HG03460 (cell line): ENCODE data around the gene ZFYVE16.
A peak's percentile ranks its signal among the peaks of the same experiment; 100 is the strongest.
"Not testable (repeated sequence)": the region's sequence is repeated elsewhere in the genome, so short reads cannot be mapped to it uniquely, and the experiment has no call there.

Experiments
- ATAC-seq: cut with Tn5 transposase; IDR thresholded peaks from one replicate; pipeline ENCODE4 v1.9.1; 2021; ENCODE audit not compliant: unreplicated experiment

Gene ZFYVE16

DNA sequence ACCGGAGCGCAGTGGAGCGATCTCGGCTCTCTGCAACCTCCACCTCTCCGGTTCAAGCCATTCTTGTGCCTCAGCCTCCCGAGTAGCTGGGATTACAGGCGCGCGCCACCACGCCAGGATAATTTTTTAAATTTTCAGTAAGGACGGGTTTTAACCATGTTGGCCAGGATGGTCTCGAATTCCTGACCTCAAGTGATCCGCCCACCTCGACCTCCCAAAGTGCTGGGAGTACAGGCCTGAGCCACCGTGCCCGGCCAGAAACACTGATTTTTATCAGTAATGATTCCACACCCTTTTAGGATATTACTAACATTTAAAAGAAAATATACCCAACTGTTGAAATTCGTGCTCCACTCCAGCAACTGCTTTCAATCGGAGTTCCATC, 79.6 kb downstream of the ZFYVE16 start:
- no peak for ATAC-seq

DNA sequence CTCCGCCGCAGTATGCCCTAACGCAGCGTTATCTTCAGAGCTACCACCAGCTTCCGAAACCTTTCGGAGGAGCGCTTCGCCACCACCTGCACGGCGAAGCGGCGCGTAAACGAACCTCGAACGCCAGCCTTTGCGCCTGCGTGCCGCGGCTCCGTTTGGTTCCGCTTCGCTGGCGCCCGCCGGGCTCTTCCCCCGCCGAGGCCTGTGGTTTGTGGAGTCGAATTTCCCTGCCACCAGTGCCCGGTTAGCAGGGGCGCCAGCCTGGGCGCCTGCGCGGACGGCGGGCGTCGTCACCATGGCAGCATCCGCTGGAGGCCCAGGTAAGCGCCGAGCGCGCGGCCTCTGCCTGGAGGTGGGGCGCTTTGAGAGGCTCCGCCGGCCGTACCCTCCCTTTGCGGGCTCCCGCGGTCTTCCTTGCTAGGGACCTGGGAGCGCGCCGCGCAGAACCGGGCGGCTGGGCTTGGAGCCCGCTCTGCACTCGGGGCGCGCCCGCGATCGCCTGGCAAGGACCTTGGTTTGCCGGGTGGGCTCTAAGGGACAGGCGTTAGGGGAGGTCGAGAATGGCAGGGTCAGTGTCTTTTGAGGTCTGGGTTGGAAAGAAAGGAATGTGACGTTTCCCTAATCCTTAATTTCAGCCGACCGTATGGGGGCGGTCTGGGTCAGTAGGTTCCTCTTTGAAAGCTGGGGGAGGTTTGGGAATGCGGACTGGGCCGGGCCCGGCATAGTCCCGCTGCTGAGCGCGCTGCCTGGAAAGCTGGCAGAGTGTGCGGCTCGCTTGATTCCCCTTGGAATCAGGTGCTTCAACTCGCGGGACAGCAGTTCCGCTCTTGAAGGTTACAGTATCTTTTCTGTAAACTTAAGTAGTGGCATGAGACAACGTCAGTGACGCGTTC, 80.2 kb downstream of the ZFYVE16 start, which contains the start of gene FAM151B:
TSS of gene FAM151B (plus strand) at position 272 of the 893 bp plus-strand sequence. CDS start at position 296, 24 bp downstream.
- ATAC-seq, result peak; percentile 95

DNA sequence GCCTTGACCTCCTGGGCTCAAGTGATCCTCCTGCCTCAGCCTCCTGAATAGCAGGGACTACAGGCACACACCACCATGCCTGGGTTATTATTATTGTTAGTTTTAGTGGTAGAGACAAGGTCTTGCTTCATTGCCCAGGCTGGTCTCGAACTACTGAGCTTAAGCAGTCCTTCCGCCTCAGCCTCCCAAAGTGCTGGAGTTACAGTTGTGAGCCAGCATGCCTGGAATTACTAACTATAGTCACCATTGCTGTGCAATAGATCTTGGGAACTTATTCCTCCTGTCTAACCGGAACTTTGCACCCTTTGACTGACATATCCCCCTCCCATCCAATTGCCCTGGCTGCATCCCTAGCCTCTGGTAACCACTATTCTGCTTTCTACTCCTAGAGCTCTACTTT, 83.4 kb downstream of the ZFYVE16 start:
- no peak for ATAC-seq

DNA sequence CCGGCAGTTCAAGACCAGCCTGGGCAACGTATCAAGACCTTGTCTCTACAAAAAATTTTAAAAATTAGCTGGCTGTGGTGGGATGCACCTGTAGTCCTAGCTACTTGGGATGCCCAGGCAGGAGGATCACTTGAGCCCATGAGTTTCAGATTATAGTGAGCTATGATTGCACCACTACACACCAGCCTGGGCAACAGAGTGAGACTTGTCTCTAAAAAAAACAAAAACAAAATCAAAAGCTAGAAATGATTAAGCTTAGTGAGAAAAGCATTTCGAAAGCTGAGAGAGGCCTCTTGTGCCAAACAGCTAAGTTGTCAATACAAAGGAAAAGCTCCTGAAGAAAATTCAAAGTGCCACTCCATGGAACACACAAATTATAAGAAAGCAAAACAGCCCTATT, 84.9 kb downstream of the ZFYVE16 start:
- ATAC-seq, result no peak

DNA sequence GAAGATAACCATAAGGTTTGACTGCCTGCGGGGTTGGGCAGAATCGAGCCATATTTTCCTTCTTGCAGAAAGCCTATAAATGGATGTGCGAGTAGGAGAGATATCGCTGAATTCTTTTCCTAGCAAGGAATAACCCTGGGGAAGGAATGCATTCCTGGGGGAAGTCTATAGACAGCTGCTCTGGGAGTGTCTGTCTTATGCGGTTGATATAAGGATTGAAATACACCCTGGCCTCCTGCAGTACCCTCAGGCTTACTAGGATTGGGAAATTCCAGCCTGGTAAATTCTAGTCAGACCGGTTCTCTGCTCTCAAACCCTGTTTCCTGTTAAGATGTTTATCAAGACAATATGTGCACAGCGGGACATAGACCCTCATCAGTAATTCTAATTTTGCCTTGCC, 85.6 kb downstream of the ZFYVE16 start:
- ATAC-seq, result not testable (repeated sequence)

DNA sequence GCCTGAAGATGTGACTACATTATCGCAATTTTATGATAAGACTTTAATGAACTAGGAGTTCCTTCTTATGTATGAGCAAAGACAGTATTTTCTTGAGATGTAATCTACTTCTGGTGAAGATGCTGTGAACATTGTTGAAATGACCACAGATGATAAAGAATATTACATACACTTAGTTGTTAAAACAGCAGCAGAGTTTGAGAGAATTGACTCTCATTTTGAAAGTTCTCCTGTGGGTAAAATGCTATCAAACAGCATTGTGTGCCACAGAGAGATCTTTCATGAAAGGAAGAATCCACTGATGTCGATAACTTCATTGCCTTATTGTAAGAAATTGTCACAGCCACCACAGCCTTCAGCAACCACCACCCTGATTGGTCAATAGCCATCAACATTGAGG, 88.0 kb downstream of the ZFYVE16 start:
- no peak for ATAC-seq

DNA sequence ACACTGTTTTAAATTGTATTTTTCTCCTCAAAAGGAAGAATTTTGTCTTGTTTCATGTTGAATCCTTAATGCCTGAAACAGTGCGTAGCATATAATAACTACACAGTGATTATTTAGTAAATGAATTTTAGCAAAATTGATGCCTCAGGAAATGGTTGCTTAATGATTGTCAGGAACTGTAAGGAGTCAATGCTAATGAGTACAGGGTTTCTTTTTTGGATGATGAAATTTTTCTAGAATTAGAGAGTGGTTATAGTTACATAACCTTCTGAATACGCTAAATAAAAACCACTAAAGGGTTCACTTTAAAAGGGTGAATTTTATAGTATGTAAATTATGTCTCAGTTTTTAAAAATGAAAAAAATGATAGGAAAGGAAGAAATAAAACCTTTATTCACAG, 94.9 kb downstream of the ZFYVE16 start:
- no peak for ATAC-seq

DNA sequence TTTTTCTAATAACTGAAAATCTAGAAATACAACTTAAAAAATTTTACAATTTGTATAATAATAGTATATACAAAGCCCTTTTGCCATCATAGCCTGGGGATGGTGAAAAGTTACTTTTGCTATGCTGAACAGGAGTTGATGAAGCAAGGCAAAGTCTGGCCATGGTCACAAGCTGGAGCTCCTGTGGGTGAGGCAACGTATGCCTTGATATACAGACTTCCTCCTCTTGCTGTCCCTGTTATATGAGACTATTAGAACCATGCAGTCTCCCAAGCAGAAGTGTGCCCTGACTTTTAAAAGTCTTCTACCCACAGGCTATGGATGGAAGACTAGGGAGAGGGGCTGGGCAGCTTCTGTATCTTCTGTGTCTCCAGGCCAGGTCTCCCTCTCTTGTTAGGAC, 95.8 kb downstream of the ZFYVE16 start:
- ATAC-seq, result no peak

DNA sequence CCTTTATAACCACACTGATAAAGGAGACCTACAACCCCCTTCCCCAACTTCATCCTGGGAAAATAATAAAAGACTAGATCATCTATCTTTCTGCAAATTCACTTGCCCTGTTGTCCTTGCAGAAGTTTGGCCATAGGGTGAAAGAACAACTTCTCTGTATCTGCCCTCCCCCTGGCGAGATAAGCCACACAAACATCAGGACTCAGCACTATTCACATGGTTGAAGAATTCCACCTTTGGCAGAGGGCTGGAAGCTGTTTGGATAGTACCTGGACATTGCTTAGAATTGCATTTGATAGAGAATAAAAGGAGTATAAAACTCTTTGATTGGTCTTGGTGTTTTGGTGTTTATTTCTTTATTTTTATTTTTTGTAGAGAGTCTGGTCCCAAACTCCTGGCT, 97.0 kb downstream of the ZFYVE16 start:
- no peak for ATAC-seq

DNA sequence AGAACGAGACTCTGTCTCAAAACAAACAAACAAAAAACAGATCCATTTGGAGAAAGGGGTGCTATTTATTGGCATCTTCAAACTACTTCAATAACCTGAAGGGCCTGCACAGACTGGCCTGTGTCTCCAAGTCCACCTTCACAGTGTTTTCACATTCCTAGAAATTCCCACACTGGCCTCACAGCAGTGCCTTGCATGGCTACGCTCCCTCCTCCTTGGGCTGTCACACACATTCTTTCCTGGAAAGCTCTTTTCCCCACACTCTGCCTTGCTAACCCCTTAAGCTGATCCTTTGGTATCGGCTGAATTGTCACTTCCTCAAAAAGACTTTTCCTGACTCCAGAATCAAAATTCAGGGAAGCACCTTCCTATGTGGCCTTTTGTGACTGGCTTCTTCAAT, 99.8 kb downstream of the ZFYVE16 start:
- ATAC-seq, result no peak

DNA sequence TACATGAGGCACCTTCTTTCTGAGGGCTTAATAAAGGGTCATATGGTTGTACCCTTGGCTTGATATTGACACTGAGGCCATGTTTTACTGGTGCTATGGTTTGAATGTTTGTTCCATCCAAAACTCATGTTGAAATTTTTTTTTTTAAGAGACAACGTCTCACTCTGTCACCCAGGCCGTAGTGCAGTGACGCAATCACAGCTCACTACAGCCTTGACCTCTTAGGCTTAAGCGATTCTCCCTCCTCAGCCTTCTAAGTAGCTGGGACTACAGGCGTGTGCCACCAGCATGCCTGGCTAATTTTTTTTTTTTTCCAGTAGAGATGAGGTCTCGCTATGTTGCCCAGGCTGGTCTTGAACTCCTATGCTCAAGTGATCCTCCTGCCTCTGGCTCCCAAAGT, 101.0 kb downstream of the ZFYVE16 start:
- ATAC-seq, result no peak

DNA sequence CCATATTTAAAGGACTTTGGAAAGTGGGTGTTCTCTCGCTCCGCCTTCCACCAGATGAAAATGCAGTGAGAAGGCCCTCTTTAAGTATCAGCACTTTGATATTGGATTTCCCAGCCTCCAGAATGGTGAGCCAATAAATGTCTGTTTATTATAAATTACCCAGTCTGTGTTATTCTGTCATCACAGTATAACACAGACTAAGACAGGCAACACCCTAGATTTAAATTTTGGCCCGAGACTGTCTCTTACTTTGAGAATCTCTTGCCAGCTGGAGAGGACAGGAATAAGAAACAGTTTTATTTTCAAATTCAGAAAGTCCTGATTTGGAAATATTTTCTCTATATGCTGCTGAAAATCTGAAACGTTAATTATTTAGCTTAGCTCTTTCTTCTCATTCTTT, 101.5 kb downstream of the ZFYVE16 start:
- ATAC-seq, result no peak

DNA sequence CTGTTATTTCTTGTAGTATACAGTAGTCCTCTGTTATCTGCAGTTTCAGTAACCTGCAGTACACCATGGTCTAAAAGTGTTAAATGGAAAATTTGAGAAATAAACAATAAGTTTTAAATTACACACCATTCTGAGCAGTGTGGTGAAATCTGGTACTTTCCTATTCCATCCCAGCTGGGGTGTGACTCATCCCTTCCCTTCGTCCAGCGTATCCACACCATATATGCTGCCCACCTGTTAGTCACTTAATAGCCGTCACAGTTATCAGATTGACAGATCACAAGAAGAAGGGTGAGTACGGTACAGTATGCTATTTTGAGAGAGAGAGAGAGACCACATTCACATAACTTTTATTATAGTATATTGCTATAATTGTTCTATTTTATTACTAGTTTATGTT, 109.0 kb downstream of the ZFYVE16 start:
- no peak for ATAC-seq
